ENCODE results near the gene HNF4A.

HNF4A gene

GRCh38 chr20:44362466-44362940, 7.0 kb downstream of the HNF4A start:
- no peak overlapping the region for H3K9ac ChIP-seq (ENCODE audit: low read depth, low read length)
- H3K27ac ChIP-seq (ENCODE audit: low read length): no peak overlapping the region
- no peak overlapping the region for H2AFZ ChIP-seq (ENCODE audit: low read depth, low read length)
- no peaks in the 10 kb centered on the region for H3K9me3 ChIP-seq (ENCODE audit: insufficient read depth, low read length, severe bottlenecking)
- DNase-seq (no peak), ATAC-seq (ENCODE audit: insufficient read depth, low read depth) (no peak)
- H3K4me1 ChIP-seq (ENCODE audit: insufficient read depth, low read length): no peaks in the 10 kb centered on the region
- H3K27me3 ChIP-seq (ENCODE audit: insufficient read depth, low read length, poor library complexity): peaks cover 13% of the 10 kb centered on the region
- TF ChIP-seq EZH2 (IDR thresholded peaks at IDR 0.05; ENCODE audit: borderline replicate concordance, low read depth, low read length, severe bottlenecking): no peak
- TF ChIP-seq CTCF (IDR thresholded peaks at IDR 0.05; ENCODE audit: borderline replicate concordance, extremely low read depth, low read length, poor library complexity, severe bottlenecking): no peak
- H4K20me1 ChIP-seq (ENCODE audit: insufficient read depth, low read length): no peaks in the 10 kb centered on the region
- no peak overlapping the region for H3K4me2 ChIP-seq (ENCODE audit: insufficient read depth, low read length)
- no peaks in the 10 kb centered on the region for H3K79me2 ChIP-seq (ENCODE audit: insufficient read depth, low read length)
- no peak overlapping the region for H3K4me3 ChIP-seq (ENCODE audit: low read depth in 1 of 2, low read length in 2 of 2)
- H3K36me3 ChIP-seq (ENCODE audit: insufficient read depth, low read length): no peaks in the 10 kb centered on the region

GRCh38 chr20:44364068-44364467, 8.6 kb downstream of the HNF4A start:
- ATAC-seq (ENCODE audit: insufficient read depth, low read depth): no peak
- no peak overlapping the region for H3K4me3 ChIP-seq (ENCODE audit: low read depth in 1 of 2, low read length in 2 of 2)
- H4K20me1 ChIP-seq (ENCODE audit: insufficient read depth, low read length): no peaks in the 10 kb centered on the region
- no peak overlapping the region for H2AFZ ChIP-seq (ENCODE audit: low read depth, low read length)
- no peaks in the 10 kb centered on the region for H3K9me3 ChIP-seq (ENCODE audit: insufficient read depth, low read length, severe bottlenecking)
- H3K4me2 ChIP-seq (ENCODE audit: insufficient read depth, low read length): no peak overlapping the region
- H3K4me1 ChIP-seq (ENCODE audit: insufficient read depth, low read length): no peaks in the 10 kb centered on the region
- H3K9ac ChIP-seq (ENCODE audit: low read depth, low read length): no peak overlapping the region
- H3K27me3 ChIP-seq (ENCODE audit: insufficient read depth, low read length, poor library complexity): peaks cover 4% of the 10 kb centered on the region
- DNase-seq: no peak
- no peaks in the 10 kb centered on the region for H3K36me3 ChIP-seq (ENCODE audit: insufficient read depth, low read length)
- no peaks in the 10 kb centered on the region for H3K79me2 ChIP-seq (ENCODE audit: insufficient read depth, low read length)
- no peak overlapping the region for H3K27ac ChIP-seq (ENCODE audit: low read length)
- TF ChIP-seq CTCF (IDR thresholded peaks at IDR 0.05; ENCODE audit: borderline replicate concordance, extremely low read depth, low read length, poor library complexity, severe bottlenecking) (no peak), EZH2 (IDR thresholded peaks at IDR 0.05; ENCODE audit: borderline replicate concordance, low read depth, low read length, severe bottlenecking) (no peak)

GRCh38 chr20:44364780-44365179, 9.3 kb downstream of the HNF4A start:
- H3K27me3 ChIP-seq (ENCODE audit: insufficient read depth, low read length, poor library complexity): peaks cover 4% of the 10 kb centered on the region
- H3K27ac ChIP-seq (ENCODE audit: low read length): no peak overlapping the region
- ATAC-seq (ENCODE audit: insufficient read depth, low read depth) (no peak), DNase-seq (no peak)
- H4K20me1 ChIP-seq (ENCODE audit: insufficient read depth, low read length): no peaks in the 10 kb centered on the region
- no peaks in the 10 kb centered on the region for H3K36me3 ChIP-seq (ENCODE audit: insufficient read depth, low read length)
- H3K4me2 ChIP-seq (ENCODE audit: insufficient read depth, low read length): no peak overlapping the region
- no peaks in the 10 kb centered on the region for H3K9me3 ChIP-seq (ENCODE audit: insufficient read depth, low read length, severe bottlenecking)
- H3K79me2 ChIP-seq (ENCODE audit: insufficient read depth, low read length): no peaks in the 10 kb centered on the region
- TF ChIP-seq CTCF (IDR thresholded peaks at IDR 0.05; ENCODE audit: borderline replicate concordance, extremely low read depth, low read length, poor library complexity, severe bottlenecking) (no peak), EZH2 (IDR thresholded peaks at IDR 0.05; ENCODE audit: borderline replicate concordance, low read depth, low read length, severe bottlenecking) (no peak)
- no peak overlapping the region for H3K4me3 ChIP-seq (ENCODE audit: low read depth in 1 of 2, low read length in 2 of 2)
- no peak overlapping the region for H2AFZ ChIP-seq (ENCODE audit: low read depth, low read length)
- H3K9ac ChIP-seq (ENCODE audit: low read depth, low read length): no peak overlapping the region
- no peaks in the 10 kb centered on the region for H3K4me1 ChIP-seq (ENCODE audit: insufficient read depth, low read length)

- no peak overlapping the region for H2AFZ ChIP-seq (ENCODE audit: low read depth, low read length)
- no peak for TF ChIP-seq EZH2 (IDR thresholded peaks at IDR 0.05; ENCODE audit: borderline replicate concordance, low read depth, low read length, severe bottlenecking)
- no peak for TF ChIP-seq CTCF (IDR thresholded peaks at IDR 0.05; ENCODE audit: borderline replicate concordance, extremely low read depth, low read length, poor library complexity, severe bottlenecking)
- H3K9ac ChIP-seq (ENCODE audit: low read depth, low read length): no peak overlapping the region
- DNase-seq: no peak
- peaks cover 7% of the 10 kb centered on the region for H3K27me3 ChIP-seq (ENCODE audit: insufficient read depth, low read length, poor library complexity)
- H3K27ac ChIP-seq (ENCODE audit: low read length): no peak overlapping the region
- no peak overlapping the region for H3K4me3 ChIP-seq (ENCODE audit: low read depth in 1 of 2, low read length in 2 of 2)
- H3K79me2 ChIP-seq (ENCODE audit: insufficient read depth, low read length): no peaks in the 10 kb centered on the region
- no peak for ATAC-seq (ENCODE audit: insufficient read depth, low read depth)
- H3K4me1 ChIP-seq (ENCODE audit: insufficient read depth, low read length): no peaks in the 10 kb centered on the region
- no peaks in the 10 kb centered on the region for H4K20me1 ChIP-seq (ENCODE audit: insufficient read depth, low read length)
- no peak overlapping the region for H3K4me2 ChIP-seq (ENCODE audit: insufficient read depth, low read length)
- H3K36me3 ChIP-seq (ENCODE audit: insufficient read depth, low read length): no peaks in the 10 kb centered on the region
- no peaks in the 10 kb centered on the region for H3K9me3 ChIP-seq (ENCODE audit: insufficient read depth, low read length, severe bottlenecking)
Observed at GRCh38 chr20:44367746-44368145, 12.2 kb downstream of the HNF4A start.
